Measurements from ENCODE around the gene CRADD.
"Not testable (repeated sequence)": the region's sequence is repeated elsewhere in the genome, so short reads cannot be mapped to it uniquely, and the experiment has no call there.

The CRADD gene

DNA sequence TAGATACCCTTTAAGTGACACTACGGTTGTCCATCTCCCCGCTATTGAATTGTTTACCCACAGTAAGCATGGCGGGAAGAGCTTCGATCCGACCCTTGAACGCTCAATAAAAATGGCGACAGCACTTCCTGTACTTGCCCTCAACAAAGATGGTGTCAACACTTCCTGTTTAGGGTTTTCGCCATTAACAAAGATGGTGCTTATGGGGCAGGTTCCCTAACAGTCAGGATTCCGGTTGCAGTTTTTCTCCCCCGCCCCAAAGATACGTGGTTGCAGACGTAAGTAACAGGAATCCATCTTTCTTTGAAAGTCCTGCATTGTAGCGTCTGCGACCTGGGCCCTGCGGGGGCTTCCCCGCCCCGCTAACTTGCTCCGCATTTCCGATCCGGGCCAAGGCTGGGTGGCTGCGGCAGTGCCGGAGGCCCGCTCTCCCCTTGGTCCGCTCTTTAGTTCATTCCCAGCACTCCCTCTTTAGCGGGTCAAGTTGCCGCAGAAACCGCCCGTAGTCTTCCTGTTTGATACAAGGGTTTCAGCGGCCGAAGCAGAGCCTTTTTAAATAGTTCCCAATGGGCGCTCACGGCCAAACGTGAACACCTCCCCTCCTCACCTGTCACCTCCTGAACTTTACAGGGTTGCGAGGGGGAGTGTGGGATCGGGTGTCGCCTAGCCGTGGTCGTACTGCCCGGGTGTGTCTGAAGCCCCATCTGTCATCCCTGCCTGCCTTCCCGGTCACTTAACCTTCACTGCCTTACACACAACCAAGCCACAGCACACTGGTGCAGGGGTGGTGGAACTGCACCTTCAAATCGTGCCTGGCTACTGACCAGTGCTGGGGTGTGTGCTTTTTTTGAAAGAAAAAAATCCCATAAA lies at the start of gene CRADD:
Gene CRADD, plus strand, starts transcription at position 181 of the 870 bp plus-strand sequence.
- peak; percentile 82 to 85 for DNase-seq

DNA sequence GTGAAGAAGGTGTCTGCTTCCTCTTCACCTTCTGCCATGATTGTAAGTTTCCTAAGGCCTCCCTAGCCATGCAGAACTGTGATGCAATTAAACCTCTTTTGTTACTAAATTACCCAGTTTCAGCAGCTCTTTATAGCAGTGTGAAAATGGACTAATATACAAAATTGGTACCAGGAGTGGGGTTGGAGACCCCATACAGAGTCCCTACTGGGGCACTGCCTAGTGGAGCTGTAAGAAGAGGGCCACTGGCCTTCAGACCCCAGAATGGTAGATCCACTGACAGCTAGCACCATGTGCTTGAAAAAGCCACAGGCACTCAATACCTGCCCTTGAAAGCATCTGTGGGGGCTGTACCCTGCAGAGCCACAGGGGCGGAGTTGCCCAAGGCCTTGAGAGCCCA lies 44.8 kb upstream of the CRADD start:
- no peak for DNase-seq

DNA sequence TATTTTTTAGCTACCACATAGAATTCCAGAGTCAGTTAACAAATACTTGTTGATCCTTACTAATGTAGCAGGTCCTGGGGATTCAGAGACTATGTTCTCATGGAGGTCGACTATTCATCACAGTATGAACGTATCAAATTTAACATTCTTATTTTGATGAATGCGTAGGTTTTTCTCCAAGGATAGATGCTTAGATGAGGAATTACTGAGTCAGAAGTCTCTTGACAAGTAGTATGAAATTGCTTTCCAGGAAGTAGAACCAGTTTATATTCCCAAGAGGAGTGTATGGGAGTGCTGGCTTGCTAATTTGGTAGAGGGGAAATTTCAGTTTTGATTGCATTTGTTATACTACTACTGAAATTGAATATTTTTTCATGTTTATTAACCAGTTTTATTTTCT lies 42.8 kb upstream of the CRADD start:
- DNase-seq: no peak

DNA sequence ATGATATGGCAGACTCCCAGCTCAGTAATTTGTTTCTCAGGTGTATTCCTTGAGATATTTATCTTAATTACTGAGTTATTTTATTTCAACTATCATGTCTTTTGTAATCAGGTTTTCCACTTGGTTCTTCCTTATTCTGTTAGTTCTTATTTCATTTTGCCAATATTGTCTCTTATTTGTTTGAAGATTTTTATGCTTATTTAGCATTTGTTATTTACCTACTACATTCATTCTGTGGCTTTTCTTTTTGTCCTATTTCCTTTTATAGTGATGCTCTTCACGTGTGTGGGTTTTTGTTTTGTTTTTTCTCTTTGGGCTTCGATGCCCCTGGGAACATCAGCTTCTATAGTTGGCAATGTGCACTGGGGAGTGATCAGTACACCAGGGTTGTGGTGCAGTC lies 40.5 kb upstream of the CRADD start:
- no peak for DNase-seq

DNA sequence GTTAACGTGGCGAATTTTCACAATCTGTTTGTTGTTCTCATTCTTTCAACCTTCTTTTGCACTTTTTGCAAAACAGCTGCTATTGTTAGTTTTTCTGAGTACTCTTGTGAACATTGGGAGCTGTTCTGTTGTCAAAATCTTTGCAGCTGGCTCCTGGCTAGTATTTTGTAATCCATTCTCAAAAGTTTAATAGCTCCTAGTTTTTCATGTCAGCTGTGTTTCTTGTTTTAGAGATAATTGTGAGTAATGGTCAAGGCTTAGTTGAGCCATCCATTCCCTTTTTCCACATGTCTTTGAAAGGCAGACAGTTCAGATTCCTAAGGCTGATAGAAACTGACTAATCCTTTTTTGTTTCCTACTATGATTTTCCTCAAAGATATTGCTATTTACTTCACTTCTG lies 39.1 kb upstream of the CRADD start:
- DNase-seq: no peak

DNA sequence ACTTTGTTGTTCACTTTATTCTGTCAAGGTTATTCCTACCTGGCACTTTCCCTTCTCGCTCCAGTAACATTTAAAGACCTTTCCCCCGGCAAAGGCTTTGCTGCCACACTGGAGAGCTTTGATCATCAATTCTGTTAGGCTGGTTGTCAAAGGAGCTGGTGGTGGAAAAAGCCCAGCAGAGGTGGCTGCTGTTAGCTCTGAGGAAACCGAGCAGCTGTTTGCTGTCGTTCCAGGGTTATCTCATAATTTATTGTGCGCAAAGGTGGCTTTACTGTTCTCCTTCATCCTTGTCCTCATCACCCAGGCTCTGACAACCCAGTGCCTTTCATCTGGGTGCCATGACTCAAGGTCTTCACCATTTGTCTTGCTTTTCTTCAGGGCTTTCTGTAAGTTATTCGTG lies 38.2 kb upstream of the CRADD start:
- no peak for DNase-seq

DNA sequence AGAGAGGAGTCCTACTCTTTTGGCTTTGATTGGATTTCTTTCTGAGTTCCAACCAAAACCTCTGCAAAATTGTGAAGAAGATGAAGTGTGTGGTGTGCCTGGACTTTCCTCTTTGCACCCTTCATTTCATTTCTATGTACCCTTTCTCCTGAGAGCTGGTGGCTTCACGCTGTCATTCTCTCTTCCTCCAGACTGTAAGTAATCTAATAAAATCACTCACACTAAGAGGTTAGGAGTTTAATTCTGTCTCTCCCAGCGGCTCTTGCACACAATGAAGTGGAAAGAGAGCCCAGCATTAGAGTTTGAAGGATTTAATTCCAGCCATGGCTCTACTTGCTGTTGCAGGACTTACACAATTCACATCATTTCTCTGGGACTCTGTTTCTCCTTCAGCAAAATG lies 37.8 kb upstream of the CRADD start:
- DNase-seq: no peak

- DNase-seq: not testable (repeated sequence)
Measured at GRCh38 chr12:93641380-93641779, 35.8 kb upstream of the CRADD start.

DNA sequence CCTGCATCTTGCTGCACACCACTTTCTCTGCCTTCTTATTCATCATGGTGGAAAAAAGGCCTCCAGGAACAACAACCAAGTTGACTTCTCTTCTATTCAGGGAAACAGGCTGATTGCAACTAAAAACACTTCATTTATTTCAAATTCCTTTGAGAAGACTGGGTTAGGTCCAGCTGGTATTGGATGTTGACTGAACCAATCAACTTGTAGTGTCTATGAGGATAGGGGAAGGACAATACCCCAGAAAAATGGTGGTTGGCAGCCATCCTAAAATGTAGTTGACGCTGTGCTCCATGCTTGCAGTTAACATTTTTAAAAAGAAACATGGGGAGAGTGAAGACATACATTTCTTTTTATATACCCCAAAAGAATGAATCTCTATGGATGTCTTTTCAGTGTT lies 34.4 kb upstream of the CRADD start:
- DNase-seq: no peak

- no peak for DNase-seq
Measured at GRCh38 chr12:93645702-93646101, 31.5 kb upstream of the CRADD start.

- DNase-seq: no peak
Measured at GRCh38 chr12:93650626-93651025, 26.5 kb upstream of the CRADD start.

DNA sequence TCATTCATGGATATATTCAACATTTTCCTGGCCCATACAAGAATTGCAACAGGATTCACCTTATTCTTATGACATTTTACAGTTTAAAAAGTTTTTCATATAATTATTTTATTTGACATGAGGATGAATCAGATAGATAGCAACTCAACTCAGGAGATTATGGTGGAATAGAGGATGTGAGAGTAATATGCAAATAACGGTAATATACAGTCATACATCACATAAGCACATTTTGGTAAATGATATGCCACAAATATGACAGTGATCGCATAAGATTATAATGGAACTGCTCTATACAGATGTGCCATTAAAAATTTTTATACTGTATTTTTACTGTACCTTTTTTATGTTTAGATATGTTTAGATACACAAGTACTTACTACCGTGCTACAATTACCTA lies 24.1 kb upstream of the CRADD start:
- DNase-seq: no peak

GRCh38 chr12:93653712-93654111 lies 23.5 kb upstream of the CRADD start:
- DNase-seq: no peak

DNA sequence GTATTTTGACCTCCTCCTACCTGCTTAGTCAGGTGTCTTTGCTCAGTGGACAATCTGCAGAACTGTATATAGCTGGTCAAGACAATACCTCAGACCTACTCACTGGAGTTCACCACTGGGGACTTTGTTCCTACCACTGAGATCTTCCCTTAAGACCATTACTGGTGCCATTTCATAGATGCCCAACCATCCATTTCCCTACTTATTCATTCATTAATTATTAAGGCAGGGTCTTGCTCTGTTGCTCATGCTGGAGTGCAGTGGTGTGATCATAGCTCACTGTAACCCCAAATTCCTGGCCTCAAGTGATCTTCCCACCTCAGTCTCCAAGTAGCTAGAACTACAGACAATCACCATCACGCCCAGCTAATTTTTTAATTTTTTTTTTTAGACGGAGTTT lies 22.8 kb upstream of the CRADD start:
- no peak for DNase-seq

GRCh38 chr12:93657071-93657470 lies 20.1 kb upstream of the CRADD start:
- no peak for DNase-seq

GRCh38 chr12:93661021-93661420 lies 16.2 kb upstream of the CRADD start:
- DNase-seq: no peak

DNA sequence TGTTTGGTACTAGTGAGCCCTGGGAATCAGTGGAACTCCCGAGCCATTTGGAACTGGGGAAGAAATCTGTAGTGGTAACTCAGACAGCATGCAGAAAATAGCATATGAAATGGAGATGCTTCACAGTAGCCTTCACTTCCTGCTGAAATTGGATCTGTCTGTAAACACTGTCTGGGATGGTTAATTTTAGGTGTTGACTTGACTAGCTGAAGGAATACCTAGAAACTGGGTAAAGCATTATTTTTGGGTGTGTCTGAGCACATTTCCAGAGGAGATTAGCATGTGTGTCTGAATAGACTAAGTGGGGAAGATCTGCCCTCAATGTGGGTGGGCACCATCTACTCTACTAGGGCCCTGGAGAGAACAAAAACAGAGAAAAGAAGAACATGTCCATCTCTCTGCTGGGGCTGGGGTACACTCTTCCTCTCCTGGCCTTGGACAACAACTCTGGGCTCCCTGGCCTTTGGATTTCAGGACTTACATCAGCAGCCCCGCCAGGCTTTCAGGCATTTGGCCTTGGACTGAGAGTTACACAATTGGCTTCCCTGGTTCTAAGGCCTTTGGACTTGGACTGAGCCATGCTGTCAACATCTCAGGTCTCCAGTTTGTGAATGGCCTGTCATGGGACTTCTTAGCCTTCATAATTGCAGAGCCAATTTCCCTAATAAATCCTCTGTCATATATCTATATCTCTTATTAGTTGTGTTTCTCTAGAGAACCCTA lies 14.0 kb upstream of the CRADD start:
- no peak for DNase-seq

DNA sequence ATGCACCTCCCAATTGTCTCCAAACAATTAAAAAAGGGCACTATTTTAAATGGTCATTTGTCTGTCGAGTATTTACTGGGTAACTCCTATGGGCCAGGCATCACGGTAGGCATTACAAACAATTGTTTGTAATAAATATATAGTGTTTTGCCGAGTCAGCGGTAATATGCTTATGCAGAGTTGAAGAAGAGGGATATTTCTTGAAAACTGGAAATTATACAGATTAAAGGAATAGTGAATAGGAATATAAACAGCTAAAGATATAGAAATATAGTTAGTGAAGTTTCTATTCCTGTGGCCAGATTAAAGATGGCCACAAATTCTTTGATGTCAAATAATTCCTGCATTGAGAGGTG lies 13.5 kb upstream of the CRADD start:
- DNase-seq: no peak

DNA sequence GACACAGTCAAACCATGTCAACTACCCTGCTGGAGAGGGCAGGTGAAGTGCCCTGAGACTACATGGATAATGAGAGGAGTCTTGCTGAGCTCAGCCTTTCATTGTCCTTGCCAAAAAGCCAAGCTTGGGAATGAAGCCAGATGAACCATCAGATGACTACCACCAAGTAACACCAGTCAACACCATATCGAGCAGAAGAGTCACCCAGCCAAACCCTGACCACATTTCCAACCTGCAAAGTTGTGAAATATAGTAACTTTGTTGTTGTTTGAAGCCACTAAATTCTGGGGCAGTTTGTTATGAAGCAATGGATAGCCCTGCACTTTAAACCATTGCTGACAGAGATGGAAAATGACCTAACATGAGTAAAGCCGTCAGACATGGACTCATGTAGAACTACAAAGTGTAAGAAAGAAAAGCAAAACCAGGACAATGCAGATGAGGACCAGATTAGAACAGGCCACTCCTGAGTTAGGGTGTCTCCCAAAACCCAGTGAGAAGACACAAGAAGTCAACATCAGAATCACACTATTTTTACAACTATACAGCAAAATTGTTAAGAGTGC lies 12.5 kb upstream of the CRADD start:
- DNase-seq: no peak

- DNase-seq: no peak
Measured at GRCh38 chr12:93667672-93668071, 9.5 kb upstream of the CRADD start.

DNA sequence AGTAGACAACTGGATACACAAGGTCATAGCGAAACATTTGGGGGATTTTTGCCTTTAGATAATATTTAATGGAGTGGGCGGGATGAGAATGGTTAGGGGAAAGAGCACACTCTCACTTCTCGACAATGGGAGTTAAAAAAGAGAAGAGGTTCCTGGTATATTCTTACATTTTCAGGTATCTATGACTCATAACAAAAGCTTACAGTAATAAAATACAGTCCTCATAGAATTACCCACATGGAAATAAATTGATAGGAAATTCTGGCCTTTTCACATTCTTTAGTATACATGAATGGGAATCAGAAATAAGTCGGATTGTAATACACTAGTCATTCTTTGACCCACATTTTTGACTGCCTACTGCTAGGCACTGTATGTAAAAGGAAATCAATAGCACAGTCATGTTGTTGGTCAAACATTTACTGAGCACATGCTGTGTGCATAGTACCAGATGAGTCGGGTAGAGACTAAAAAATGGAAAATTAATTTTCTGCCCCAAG lies 8.2 kb upstream of the CRADD start:
- DNase-seq: no peak

- DNase-seq: no peak
Measured at GRCh38 chr12:93669452-93669851, 7.7 kb upstream of the CRADD start.

DNA sequence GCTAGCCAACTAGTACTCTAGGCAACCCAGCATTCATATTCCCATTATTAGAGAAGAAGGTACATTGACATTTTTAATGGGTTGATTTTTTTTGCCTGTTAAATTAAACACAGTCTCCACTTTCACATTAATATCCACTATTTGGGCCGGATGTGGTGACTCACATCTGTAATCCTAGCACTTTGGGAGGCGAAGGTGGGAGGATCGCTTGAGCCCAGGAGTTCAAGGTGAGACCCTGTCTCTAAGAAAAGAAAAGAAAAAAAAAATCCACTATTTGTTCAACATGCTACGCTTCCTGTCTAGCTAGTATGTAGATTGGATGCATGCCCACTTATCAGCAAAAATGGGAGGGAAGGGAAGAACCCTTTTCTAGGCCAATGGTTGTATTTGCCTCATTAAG lies 7.1 kb upstream of the CRADD start:
- DNase-seq: no peak

GRCh38 chr12:93671044-93671443 lies 6.1 kb upstream of the CRADD start:
- DNase-seq: no peak

Data from activated T-cell treated with anti-CD3 and anti-CD28 coated beads, Interleukin-2, amount 50 U/mL, for 48 hours (primary cell).